Measurements from ENCODE around the gene HMGB3.
A peak's percentile ranks its signal among the peaks of the same experiment; 100 is the strongest.
"Not testable (repeated sequence)": the region's sequence is repeated elsewhere in the genome, so short reads cannot be mapped to it uniquely, and the experiment has no call there.

The HMGB3 gene

GRCh38 chrX:150984169-150984824 lies 1.2 kb downstream of the HMGB3 start:
- H3K79me2 ChIP-seq (ENCODE audit: insufficient read depth, low read length): peaks cover 8% of the 10 kb centered on the region; the same call in 1 of the 2 replicates
- no peak for TF ChIP-seq CTCF (IDR thresholded peaks at IDR 0.05; ENCODE audit: insufficient read depth, low read length, poor library complexity, severe bottlenecking)
- no peak for TF ChIP-seq EZH2phosphoT487 (conservative IDR thresholded peaks at IDR 0.05; ENCODE audit: low read length)
- H3K27ac ChIP-seq (ENCODE audit: low read depth, low read length): no peak overlapping the region

GRCh38 chrX:150987687-150988086 lies 4.6 kb downstream of the HMGB3 start:
- H4K20me1 ChIP-seq (ENCODE audit: low read depth, low read length); H3K9ac ChIP-seq (ENCODE audit: low read length); H3K9me2 ChIP-seq (replicated peaks; ENCODE audit: insufficient read depth, low read length); H3K4me3 ChIP-seq (ENCODE audit: insufficient read depth, low read length, poor library complexity, severe bottlenecking); H3K79me2 ChIP-seq (ENCODE audit: insufficient read depth, low read length); H3K27ac ChIP-seq (ENCODE audit: low read depth, low read length); H3K36me3 ChIP-seq (ENCODE audit: low read length); H3K27me3 ChIP-seq (ENCODE audit: low read length); H3K9me3 ChIP-seq (ENCODE audit: insufficient read depth, low read length); H3F3A ChIP-seq (ENCODE audit: insufficient read depth); H2AFZ ChIP-seq (ENCODE audit: low read depth, low read length, severe bottlenecking); H3K4me2 ChIP-seq (ENCODE audit: low read depth, low read length, poor library complexity, severe bottlenecking): not testable (repeated sequence)

More at GRCh38 chrX:150984169-150984824, 1.2 kb downstream of the HMGB3 start:
- Histone ChIP-seq H3K27me3 (ENCODE audit: low read length) (no peaks in the 10 kb centered on the region), H3K9me3 (ENCODE audit: insufficient read depth, low read length) (no peaks in the 10 kb centered on the region), H3K9ac (ENCODE audit: low read length) (peak overlapping the region; percentile 65), H3K4me3 (ENCODE audit: insufficient read depth, low read length, poor library complexity, severe bottlenecking) (peak overlapping the region; percentile 58), H3K4me2 (ENCODE audit: low read depth, low read length, poor library complexity, severe bottlenecking) (peak overlapping the region; percentile 66), H3F3A (ENCODE audit: insufficient read depth) (no peaks in the 10 kb centered on the region; the same call in 1 of the 2 replicates), H3K36me3 (ENCODE audit: low read length) (no peaks in the 10 kb centered on the region), H3K9me2 (replicated peaks; ENCODE audit: insufficient read depth, low read length) (no peaks in the 10 kb centered on the region), H2AFZ (ENCODE audit: low read depth, low read length, severe bottlenecking) (no peak overlapping the region), H4K20me1 (ENCODE audit: low read depth, low read length) (no peaks in the 10 kb centered on the region)

- H3K4me3 ChIP-seq (ENCODE audit: insufficient read depth, low read length, poor library complexity, severe bottlenecking): no peak overlapping the region
- H3K9me2 ChIP-seq (replicated peaks; ENCODE audit: insufficient read depth, low read length): no peaks in the 10 kb centered on the region
- no peak overlapping the region for H3K4me2 ChIP-seq (ENCODE audit: low read depth, low read length, poor library complexity, severe bottlenecking)
- no peaks in the 10 kb centered on the region for H3K9me3 ChIP-seq (ENCODE audit: insufficient read depth, low read length)
- H2AFZ ChIP-seq (ENCODE audit: low read depth, low read length, severe bottlenecking): no peak overlapping the region
- H3K27me3 ChIP-seq (ENCODE audit: low read length): no peaks in the 10 kb centered on the region
- H3K36me3 ChIP-seq (ENCODE audit: low read length): no peaks in the 10 kb centered on the region
- H3K79me2 ChIP-seq (ENCODE audit: insufficient read depth, low read length): peaks cover 8% of the 10 kb centered on the region; the same call in 1 of the 2 replicates
- no peaks in the 10 kb centered on the region for H3F3A ChIP-seq (ENCODE audit: insufficient read depth)
- TF ChIP-seq CTCF (IDR thresholded peaks at IDR 0.05; ENCODE audit: insufficient read depth, low read length, poor library complexity, severe bottlenecking) (no peak), EZH2phosphoT487 (conservative IDR thresholded peaks at IDR 0.05; ENCODE audit: low read length) (no peak)
- no peak overlapping the region for H3K9ac ChIP-seq (ENCODE audit: low read length)
- H4K20me1 ChIP-seq (ENCODE audit: low read depth, low read length): no peaks in the 10 kb centered on the region
- H3K27ac ChIP-seq (ENCODE audit: low read depth, low read length): no peak overlapping the region
These were observed 6.3 kb downstream of the HMGB3 start for GRCh38 chrX:150989420-150989819.

- no peak for TF ChIP-seq CTCF (IDR thresholded peaks at IDR 0.05; ENCODE audit: insufficient read depth, low read length, poor library complexity, severe bottlenecking)
- no peak for TF ChIP-seq EZH2phosphoT487 (conservative IDR thresholded peaks at IDR 0.05; ENCODE audit: low read length)
- no peak overlapping the region for H3K4me2 ChIP-seq (ENCODE audit: low read depth, low read length, poor library complexity, severe bottlenecking)
- no peaks in the 10 kb centered on the region for H3K36me3 ChIP-seq (ENCODE audit: low read length)
- no peaks in the 10 kb centered on the region for H4K20me1 ChIP-seq (ENCODE audit: low read depth, low read length)
- no peaks in the 10 kb centered on the region for H3K9me3 ChIP-seq (ENCODE audit: insufficient read depth, low read length)
- no peaks in the 10 kb centered on the region for H3K27me3 ChIP-seq (ENCODE audit: low read length)
- H3K9me2 ChIP-seq (replicated peaks; ENCODE audit: insufficient read depth, low read length): no peaks in the 10 kb centered on the region
- no peak overlapping the region for H3K27ac ChIP-seq (ENCODE audit: low read depth, low read length)
- no peak overlapping the region for H3K9ac ChIP-seq (ENCODE audit: low read length)
- H2AFZ ChIP-seq (ENCODE audit: low read depth, low read length, severe bottlenecking): no peak overlapping the region
- no peaks in the 10 kb centered on the region for H3K79me2 ChIP-seq (ENCODE audit: insufficient read depth, low read length)
- no peak overlapping the region for H3K4me3 ChIP-seq (ENCODE audit: insufficient read depth, low read length, poor library complexity, severe bottlenecking)
- H3F3A ChIP-seq (ENCODE audit: insufficient read depth): no peaks in the 10 kb centered on the region
These were observed 7.8 kb downstream of the HMGB3 start for GRCh38 chrX:150990910-150991309.
